ENCODE data around the gene VWA5B2.

GRCh38 chr3:184185461-184186183, 43.8 kb upstream of the VWA5B2 start:
- TF ChIP-seq CTCF (IDR thresholded peaks at IDR 0.05) (no peak), POLR2A (IDR thresholded peaks at IDR 0.05) (peak in 1 of 2 donors; percentile 73)
